Effector memory CD4-positive, alpha-beta T cell (primary cell): ENCODE data around the gene UNC5A.

Experiments used
- DNase-seq, 3 donors: peaks; one replicate each; pipeline ENCODE4 v3.0.0-alpha.2; 2020
- H3K27ac ChIP-seq: 2 replicates; pipeline ENCODE4 v1.7.0; 2013; ENCODE audit warnings: mild to moderate bottlenecking, low read length, moderate library complexity; ENCODE audit not compliant: insufficient read depth, poor library complexity, severe bottlenecking
- H3K27me3 ChIP-seq: replicated peaks from 2 replicates; pipeline ENCODE4 v1.7.0; 2013; ENCODE audit warnings: mild to moderate bottlenecking, low read length; ENCODE audit not compliant: insufficient read depth, control insufficient read depth, poor library complexity, severe bottlenecking
- H3K36me3 ChIP-seq: 2 replicates; pipeline ENCODE4 v1.7.0; 2013; ENCODE audit warnings: mild to moderate bottlenecking, low read length, moderate library complexity; ENCODE audit not compliant: control insufficient read depth, insufficient read depth
- H3K4me1 ChIP-seq: 2 replicates; pipeline ENCODE4 v1.7.0; 2013; ENCODE audit warnings: low read length, mild to moderate bottlenecking; ENCODE audit not compliant: control insufficient read depth, insufficient read depth, poor library complexity, severe bottlenecking
- H3K4me3 ChIP-seq: 2 replicates; pipeline ENCODE4 v1.7.0; 2013; ENCODE audit warnings: low read length, low read depth, mild to moderate bottlenecking; ENCODE audit not compliant: insufficient read depth, poor library complexity, severe bottlenecking
- H3K9me3 ChIP-seq: 2 replicates; pipeline ENCODE4 v1.7.0; 2013; ENCODE audit warnings: mild to moderate bottlenecking, low read length, moderate library complexity; ENCODE audit not compliant: control insufficient read depth

UNC5A gene

DNA sequence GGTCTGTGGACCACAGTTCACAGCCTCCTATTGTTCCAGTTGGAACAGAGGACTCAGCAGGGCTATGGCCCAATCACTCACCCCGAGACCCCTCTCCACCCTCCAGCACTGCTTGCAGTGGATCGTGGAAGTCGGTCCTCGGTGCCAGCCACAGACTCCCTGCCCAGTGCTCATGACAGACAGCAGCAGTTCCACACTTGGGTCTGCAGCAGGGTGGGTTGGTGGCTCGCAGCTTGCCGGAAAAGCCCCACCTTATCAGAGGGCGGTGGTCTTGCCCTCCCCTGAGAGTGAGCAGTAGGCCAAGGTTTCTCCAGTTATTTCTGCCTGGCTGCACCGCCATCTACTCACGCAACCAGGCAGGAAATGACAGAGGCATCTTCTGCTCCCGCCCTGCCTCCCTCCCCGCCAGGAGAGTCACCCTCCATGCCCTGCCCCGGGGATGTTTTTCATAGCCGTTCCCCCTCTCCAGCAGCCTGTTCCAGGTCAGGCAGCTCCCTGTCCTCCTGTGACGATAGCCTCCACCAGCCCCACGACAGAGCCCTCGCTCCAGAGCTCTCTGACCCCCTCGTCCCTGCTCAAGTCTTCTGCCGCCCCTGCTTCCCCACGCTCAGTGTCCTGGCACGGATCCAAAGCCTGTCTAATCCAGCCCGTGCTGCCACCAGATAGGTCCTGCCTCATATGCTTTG, 34.5 kb downstream of the UNC5A start:
- no peaks in the 10 kb centered on the region for H3K27me3 ChIP-seq
- no peaks in the 10 kb centered on the region for H3K36me3 ChIP-seq
- no peak for DNase-seq
- H3K27ac ChIP-seq, result no peak overlapping the region
- H3K4me1 ChIP-seq, result no peaks in the 10 kb centered on the region
- H3K9me3 ChIP-seq, result no peaks in the 10 kb centered on the region
- no peak overlapping the region for H3K4me3 ChIP-seq

DNA sequence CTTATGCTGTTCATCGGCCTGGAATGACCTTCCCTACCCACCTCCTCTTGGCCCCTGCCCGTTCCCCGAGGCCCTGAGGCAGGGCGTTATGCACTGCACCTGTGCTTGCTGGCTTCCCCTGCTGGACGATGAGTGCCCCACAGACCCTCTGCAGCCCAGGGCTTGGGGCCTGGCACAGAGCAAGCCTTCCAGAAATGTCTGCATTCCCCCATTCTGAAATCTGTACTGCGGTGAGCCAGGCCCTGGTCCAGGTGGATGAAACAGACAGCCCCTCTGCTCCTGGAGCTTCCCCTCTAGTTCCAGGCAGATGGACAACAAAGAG, 35.0 kb downstream of the UNC5A start:
- no peaks in the 10 kb centered on the region for H3K4me1 ChIP-seq
- H3K36me3 ChIP-seq, result no peaks in the 10 kb centered on the region
- no peaks in the 10 kb centered on the region for H3K27me3 ChIP-seq
- H3K4me3 ChIP-seq, result no peak overlapping the region
- H3K9me3 ChIP-seq, result no peaks in the 10 kb centered on the region
- no peak overlapping the region for H3K27ac ChIP-seq
- DNase-seq, result no peak

DNA sequence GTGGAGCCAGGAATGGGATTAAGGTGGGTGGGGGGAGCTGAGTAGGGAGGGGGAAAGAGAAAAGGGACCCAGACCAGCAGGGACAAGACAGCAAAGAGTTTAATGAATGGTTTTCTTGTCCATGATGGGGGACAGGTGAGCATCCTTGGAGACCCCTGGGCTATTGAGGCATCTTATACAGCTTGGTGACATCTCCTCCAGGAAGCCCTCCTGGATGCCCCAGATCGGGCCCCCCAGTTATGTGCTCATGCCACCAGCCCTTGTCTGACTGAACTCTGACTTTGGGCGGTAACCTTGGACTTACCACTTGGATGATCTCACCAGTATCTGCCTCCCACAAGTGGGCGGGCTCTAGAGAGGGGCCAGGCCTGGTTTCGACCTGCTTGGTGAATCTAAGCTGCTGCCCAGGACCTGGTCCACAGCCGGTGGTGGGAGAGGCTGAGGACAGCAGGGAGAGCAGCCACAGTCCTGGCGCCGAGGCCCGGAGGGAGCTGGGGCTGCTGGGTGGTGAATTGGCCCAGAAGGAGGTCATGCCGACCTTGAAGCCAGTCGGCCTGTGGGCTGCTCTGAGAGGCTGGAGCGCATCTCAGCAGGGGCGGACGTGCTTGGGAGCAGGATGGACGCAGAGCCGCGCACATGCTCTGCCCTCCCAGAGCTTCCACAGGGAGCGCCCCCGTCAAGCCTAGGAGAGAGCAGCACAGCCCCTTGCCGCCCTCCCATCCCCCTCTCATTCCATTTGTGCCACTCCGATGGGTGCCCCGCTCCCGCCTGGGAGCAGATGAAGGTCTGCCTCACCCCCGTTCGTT, 36.2 kb downstream of the UNC5A start:
- DNase-seq, result no peak
- Histone ChIP-seq H3K27ac (no peak overlapping the region), H3K4me1 (no peaks in the 10 kb centered on the region), H3K9me3 (no peaks in the 10 kb centered on the region), H3K36me3 (no peaks in the 10 kb centered on the region), H3K4me3 (no peak overlapping the region), H3K27me3 (no peaks in the 10 kb centered on the region)

GRCh38 chr5:176847148-176847547, 36.8 kb downstream of the UNC5A start:
- Histone ChIP-seq H3K4me3 (no peak overlapping the region), H3K4me1 (no peaks in the 10 kb centered on the region), H3K36me3 (no peaks in the 10 kb centered on the region), H3K9me3 (no peaks in the 10 kb centered on the region), H3K27ac (no peak overlapping the region), H3K27me3 (no peaks in the 10 kb centered on the region)
- DNase-seq, result no peak

DNA sequence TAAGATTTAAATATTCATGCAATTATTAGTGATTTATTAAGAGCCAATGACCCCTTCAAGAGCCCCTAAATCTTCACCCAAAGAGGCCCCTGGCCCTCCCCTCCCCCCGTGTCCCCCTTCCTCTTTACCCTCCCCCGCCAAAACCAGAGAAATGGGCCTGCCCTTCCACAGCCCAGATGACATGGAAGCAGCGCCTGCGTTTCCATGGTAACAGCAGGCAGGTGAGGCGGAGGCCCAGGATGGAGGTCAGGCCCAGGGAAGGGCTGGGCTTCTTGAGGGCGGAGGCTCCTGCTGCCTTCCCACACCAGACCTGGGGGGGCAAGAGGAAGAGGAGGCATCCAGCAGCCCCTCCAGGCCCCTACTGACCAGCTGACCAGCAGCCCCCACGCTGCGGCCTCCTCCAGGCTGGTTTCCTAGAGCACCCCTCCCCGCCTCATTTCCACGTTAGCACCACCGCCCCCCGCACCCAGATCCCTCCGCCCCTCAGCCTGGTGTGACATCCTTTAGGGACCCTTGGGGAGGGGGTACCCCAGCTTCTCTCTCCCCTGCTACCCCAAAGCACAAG, 37.4 kb downstream of the UNC5A start:
- no peaks in the 10 kb centered on the region for H3K36me3 ChIP-seq
- no peak overlapping the region for H3K27ac ChIP-seq
- H3K27me3 ChIP-seq, result no peaks in the 10 kb centered on the region
- no peaks in the 10 kb centered on the region for H3K4me1 ChIP-seq
- DNase-seq, result no peak
- no peak overlapping the region for H3K4me3 ChIP-seq
- H3K9me3 ChIP-seq, result no peaks in the 10 kb centered on the region

GRCh38 chr5:176848651-176849050, 38.3 kb downstream of the UNC5A start:
- Histone ChIP-seq H3K27me3 (no peaks in the 10 kb centered on the region), H3K36me3 (no peaks in the 10 kb centered on the region), H3K27ac (no peak overlapping the region), H3K4me3 (no peak overlapping the region), H3K9me3 (no peaks in the 10 kb centered on the region), H3K4me1 (no peaks in the 10 kb centered on the region)
- DNase-seq, result no peak

DNA sequence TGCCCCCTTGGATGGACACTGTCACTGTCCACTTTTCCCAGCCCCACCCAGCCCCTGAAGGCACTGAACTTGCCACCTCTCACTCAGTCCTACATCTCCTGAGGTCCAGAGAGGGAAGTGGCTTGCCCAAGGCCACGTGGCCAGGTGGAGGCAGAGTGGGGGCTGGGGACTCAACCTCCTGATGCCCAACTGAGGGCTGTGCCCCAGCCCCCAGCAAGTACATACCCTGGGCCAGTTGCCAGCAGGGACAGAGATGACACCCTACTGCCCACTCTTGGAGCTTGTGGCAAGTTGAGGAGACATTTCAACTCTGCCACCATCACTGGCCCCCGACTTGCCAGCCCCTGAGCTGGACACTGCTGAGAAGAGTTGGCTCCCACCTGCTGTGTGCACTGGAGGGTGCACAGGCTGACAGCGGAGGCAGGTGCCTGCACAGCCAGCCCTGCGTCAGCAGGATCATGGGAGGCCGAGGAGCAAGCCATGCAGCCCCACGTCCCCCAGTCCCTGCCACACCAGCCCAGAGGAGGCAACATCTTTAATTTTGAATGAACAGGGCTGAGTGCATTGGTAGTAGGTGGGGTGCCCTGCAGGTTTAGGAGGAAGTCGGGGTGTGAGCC, 39.4 kb downstream of the UNC5A start:
- Histone ChIP-seq H3K27ac (no peak overlapping the region), H3K9me3 (no peaks in the 10 kb centered on the region), H3K4me1 (no peaks in the 10 kb centered on the region), H3K27me3 (no peaks in the 10 kb centered on the region), H3K36me3 (no peaks in the 10 kb centered on the region), H3K4me3 (no peak overlapping the region)
- DNase-seq, result no peak

DNA sequence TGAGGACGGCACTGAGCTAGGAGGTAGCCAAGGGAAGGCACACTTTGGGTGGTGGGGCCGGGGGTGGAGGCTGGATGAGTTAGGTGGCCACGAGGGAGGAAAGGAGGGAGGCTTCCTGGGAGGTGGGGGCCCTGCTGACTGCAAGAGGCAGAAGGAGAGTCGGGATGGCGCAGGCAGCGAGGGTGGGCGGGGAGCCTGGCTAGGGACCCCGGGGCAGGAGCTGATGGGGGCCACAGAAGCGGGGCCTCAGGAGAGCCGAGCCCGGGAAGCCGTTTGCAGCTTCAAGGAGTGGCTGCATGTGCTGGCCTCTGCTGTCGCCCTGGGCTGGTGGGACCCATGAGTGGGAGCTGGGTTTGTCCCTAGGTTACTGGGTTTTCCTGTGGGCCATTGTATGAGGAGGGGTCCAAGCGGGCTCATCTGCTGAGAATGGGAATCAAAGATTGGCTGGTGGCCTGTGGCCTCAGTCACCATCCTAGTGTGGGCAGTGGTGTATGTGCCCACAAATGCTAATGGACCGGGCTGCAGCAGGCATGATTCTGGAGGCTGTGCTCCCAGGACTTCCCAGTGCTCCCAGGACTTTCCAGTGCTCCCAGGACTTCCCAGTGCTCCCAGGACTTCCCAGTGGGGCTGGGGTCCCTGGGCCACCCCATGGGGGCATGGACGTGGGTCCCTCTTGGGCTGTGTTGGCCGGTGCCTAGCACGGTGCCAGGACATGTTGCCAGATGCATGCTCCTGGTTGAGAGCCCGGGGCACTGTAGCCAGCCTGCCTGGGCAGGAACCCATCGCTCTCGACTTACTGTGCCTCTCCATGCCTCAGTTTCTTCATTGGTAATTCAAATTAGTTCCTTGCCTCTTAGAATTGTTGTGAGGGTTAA, 40.2 kb downstream of the UNC5A start:
- no peak overlapping the region for H3K27ac ChIP-seq
- no peaks in the 10 kb centered on the region for H3K4me1 ChIP-seq
- no peak for DNase-seq
- H3K27me3 ChIP-seq, result no peaks in the 10 kb centered on the region
- no peaks in the 10 kb centered on the region for H3K9me3 ChIP-seq
- H3K36me3 ChIP-seq, result no peaks in the 10 kb centered on the region
- H3K4me3 ChIP-seq, result no peak overlapping the region

- Histone ChIP-seq H3K27ac (no peak overlapping the region), H3K36me3 (no peaks in the 10 kb centered on the region), H3K27me3 (no peaks in the 10 kb centered on the region), H3K9me3 (no peaks in the 10 kb centered on the region), H3K4me3 (no peak overlapping the region), H3K4me1 (no peaks in the 10 kb centered on the region)
- no peak for DNase-seq
Measured at GRCh38 chr5:176851380-176851779, 41.0 kb downstream of the UNC5A start.
